Activated CD8-positive, alpha-beta T cell treated with anti-CD3 and anti-CD28 coated beads for 36 hours (primary cell): Measurements from ENCODE around the gene ZMYND8. TPM values are rescaled to one million over a fixed set of nuclear protein-coding genes. Genes with fewer than 3 reads are reported as not detected.

ENCODE experiments used
- ATAC-seq: fragments of 200-7000 bp; cut with Tn5 transposase; one replicate; pipeline ENCODE4 v1.10.0; 2021; ENCODE audit warnings: mild to moderate bottlenecking, moderate library complexity
- CTCF ChIA-PET: fragments of 350-600 bp; sonication (Branson Sonifier 250); formaldehyde crosslinking; loops from one replicate; lab custom pipeline; 2021; ENCODE audit warnings: antibody characterized with exemption; lab: Charles Lee
- POLR2A ChIA-PET: fragments of 350-600 bp; sonication (Branson Sonifier 250); formaldehyde crosslinking; loops from one replicate; lab custom pipeline; 2021; ENCODE audit warnings: antibody characterized with exemption; lab: Charles Lee
- DNase-seq: peaks from one replicate; pipeline ENCODE4 v3.0.0-alpha.2; 2020
- H3K27ac Mint-ChIP-seq: one replicate; pipeline ENCODE4 v1.8.0; 2021; ENCODE audit warnings: mild to moderate bottlenecking, mixed read lengths
- H3K27me3 Mint-ChIP-seq: one replicate; pipeline ENCODE4 v1.8.0; 2021; ENCODE audit warnings: mixed read lengths
- H3K36me3 Mint-ChIP-seq: one replicate; pipeline ENCODE4 v1.8.0; 2021; ENCODE audit warnings: low read depth, mixed read lengths
- H3K4me1 Mint-ChIP-seq: one replicate; pipeline ENCODE4 v1.8.0; 2021; ENCODE audit warnings: low read depth, mixed read lengths
- H3K4me3 Mint-ChIP-seq: one replicate; pipeline ENCODE4 v1.8.0; 2021; ENCODE audit warnings: mild to moderate bottlenecking, moderate library complexity, mixed read lengths
- H3K9me3 Mint-ChIP-seq: one replicate; pipeline ENCODE4 v1.8.0; 2021; ENCODE audit warnings: mixed read lengths
- CTCF ChIP-seq: fragments of 200-600 bp; IDR thresholded peaks from one replicate; pipeline ENCODE4 v1.8.0; 2022; ENCODE audit warnings: antibody characterized with exemption, mild to moderate bottlenecking
- intact Hi-C: fragments of 100-400 bp; cut with micrococcal nuclease; formaldehyde crosslinking; loops from one replicate; pipeline ENCODE4 v1.10.0; 2022
- total RNA-seq, 2 experiments: library from RNA; stranded (reverse); gene quantifications; one replicate each; pipeline ENCODE4 v1.2.3, GENCODE V29; 2021

The ZMYND8 gene
- total RNA-seq, 2 experiments from 2014 or later: 31.9 to 33.4 TPM

GRCh38 chr20:47306095-47306494 lies 50.4 kb downstream of the ZMYND8 start:
- ChIA-PET CTCF (interaction anchor here (2.9 kb wide), 1 partner anchor 32 kb away, joined by 15 read pairs; no protein-coding TSS in a partner anchor), POLR2A (interaction anchor here (0.6 to 1.0 kb wide), 2 partner anchors 10 to 192 kb away, joined by 3 to 5 read pairs; no protein-coding TSS in a partner anchor)
- H3K27me3 Mint-ChIP-seq: no peaks in the 10 kb centered on the region
- no peak overlapping the region for H3K4me3 Mint-ChIP-seq
- peak overlapping the region; percentile 54 for H3K27ac Mint-ChIP-seq
- peaks cover 41% of the 10 kb centered on the region for H3K4me1 Mint-ChIP-seq
- peaks cover 32% of the 10 kb centered on the region for H3K36me3 Mint-ChIP-seq
- DNase-seq (no peak), ATAC-seq (no peak)
- TF ChIP-seq CTCF: no peak
- no peaks in the 10 kb centered on the region for H3K9me3 Mint-ChIP-seq
- intact Hi-C loops: no loop called here

- Mint-ChIP-seq H3K27ac (peak overlapping the region; percentile 54), H3K9me3 (no peaks in the 10 kb centered on the region), H3K36me3 (peaks cover 28% of the 10 kb centered on the region), H3K4me3 (no peak overlapping the region), H3K4me1 (peaks cover 37% of the 10 kb centered on the region), H3K27me3 (no peaks in the 10 kb centered on the region)
- peak; percentile 71 for ATAC-seq
- POLR2A ChIA-PET: interaction anchor here (0.6 to 1.0 kb wide), 2 partner anchors 11 to 192 kb away, joined by 3 to 5 read pairs; no protein-coding TSS in a partner anchor
- no peak for TF ChIP-seq CTCF
- CTCF ChIA-PET: interaction anchor here (2.9 kb wide), 1 partner anchor 32 kb away, joined by 15 read pairs; no protein-coding TSS in a partner anchor
- intact Hi-C loops: no loop called here
- DNase-seq: no peak
Observed at GRCh38 chr20:47305667-47306066, 50.8 kb downstream of the ZMYND8 start.

- ATAC-seq (no peak), DNase-seq (no peak)
- TF ChIP-seq CTCF: no peak
- H3K4me3 Mint-ChIP-seq: no peak overlapping the region
- intact Hi-C loops: no loop called here
- no peaks in the 10 kb centered on the region for H3K27me3 Mint-ChIP-seq
- H3K27ac Mint-ChIP-seq: peak overlapping the region; percentile 29
- CTCF ChIA-PET: interaction anchor here (2.6 to 2.9 kb wide), 2 partner anchors 30 to 80 kb away, joined by 10 to 15 read pairs; no protein-coding TSS in a partner anchor
- no peaks in the 10 kb centered on the region for H3K9me3 Mint-ChIP-seq
- H3K4me1 Mint-ChIP-seq: peaks cover 46% of the 10 kb centered on the region
- POLR2A ChIA-PET: interaction anchor here (1.1 kb wide), 1 partner anchor 11 kb away, joined by 3 read pairs; no protein-coding TSS in a partner anchor
- H3K36me3 Mint-ChIP-seq: peaks cover 24% of the 10 kb centered on the region
Observed at GRCh38 chr20:47304287-47304686, 52.2 kb downstream of the ZMYND8 start.

- intact Hi-C loops: no loop called here
- ChIA-PET CTCF (interaction anchor here (1.2 to 2.6 kb wide), 2 partner anchors 31 to 80 kb away, joined by 5 to 10 read pairs; no protein-coding TSS in a partner anchor), POLR2A (interaction anchor here (1.1 kb wide), 1 partner anchor 11 kb away, joined by 3 read pairs; no protein-coding TSS in a partner anchor)
- Mint-ChIP-seq H3K27ac (no peak overlapping the region), H3K4me1 (peaks cover 45% of the 10 kb centered on the region), H3K27me3 (no peaks in the 10 kb centered on the region), H3K4me3 (no peak overlapping the region), H3K9me3 (no peaks in the 10 kb centered on the region), H3K36me3 (peaks cover 24% of the 10 kb centered on the region)
- ATAC-seq (no peak), DNase-seq (no peak)
- TF ChIP-seq CTCF: no peak
Observed at GRCh38 chr20:47303736-47304135, 52.8 kb downstream of the ZMYND8 start.

GRCh38 chr20:47300071-47300470 lies 56.4 kb downstream of the ZMYND8 start:
- Mint-ChIP-seq H3K36me3 (peaks cover 34% of the 10 kb centered on the region), H3K27me3 (no peaks in the 10 kb centered on the region), H3K4me3 (no peak overlapping the region), H3K4me1 (peaks cover 29% of the 10 kb centered on the region), H3K27ac (peak overlapping the region; percentile 62), H3K9me3 (no peaks in the 10 kb centered on the region)
- no peak for DNase-seq
- intact Hi-C loops: no loop called here
- no peak for ATAC-seq
- no peak for TF ChIP-seq CTCF
- ChIA-PET CTCF (interaction anchor here (2.1 kb wide), 1 partner anchor 84 kb away, joined by 12 read pairs; no protein-coding TSS in a partner anchor), POLR2A (no interaction called here)
